H1 (cell line): Measurements from ENCODE around the gene HSH2D. TPM values are rescaled to one million over a fixed set of nuclear protein-coding genes. Genes with fewer than 3 reads are reported as not detected.

ENCODE experiments used
- CTCF ChIA-PET: fragments of 300-600 bp; sonication (Branson Sonifier 250); formaldehyde crosslinking; loops from one replicate; lab custom pipeline; 2021; ENCODE audit not compliant: partially characterized antibody; lab: Charles Lee
- POLR2A ChIA-PET: fragments of 300-600 bp; sonication (Branson Sonifier 250); formaldehyde crosslinking; loops from one replicate; lab custom pipeline; 2021; ENCODE audit warnings: inconsistent platforms; ENCODE audit not compliant: partially characterized antibody; lab: Charles Lee
- DNase-seq, 2 experiments: peaks; one replicate each; pipeline versions ENCODE4 v3.0.0 to v3.0.0-alpha.2; 2010 to 2022; ENCODE audit warnings: low spot score in 2 of 2, low read depth in 1 of 2, mixed read lengths in 1 of 2
- FAIRE-seq: peaks from 2 replicates; lab custom pipeline; 2011; peaks lifted over from hg19 to GRCh38; lab: Jason Lieb, UNC
- H2AFZ ChIP-seq: 2 replicates; pipeline ENCODE4 v1.8.1; 2012; ENCODE audit warnings: low read length, inconsistent platforms
- H2AK5ac ChIP-seq: 2 replicates; pipeline ENCODE4 v1.6.1; 2013; ENCODE audit warnings: low read depth, low read length
- H2BK120ac ChIP-seq: replicated peaks from 2 replicates; pipeline ENCODE3; 2013; ENCODE audit warnings: low read depth, low read length, inconsistent platforms
- H2BK12ac ChIP-seq: 2 replicates; pipeline ENCODE4 v1.6.1; 2013; ENCODE audit warnings: low read depth, low read length
- H2BK15ac ChIP-seq: 2 replicates; pipeline ENCODE4 v1.6.1; 2013; ENCODE audit warnings: low read length
- H2BK20ac ChIP-seq: 2 replicates; pipeline ENCODE4 v1.6.1; 2013; ENCODE audit warnings: low read length
- H2BK5ac ChIP-seq: 2 replicates; pipeline ENCODE4 v1.6.1; 2013; ENCODE audit warnings: low read depth, low read length
- H3K14ac ChIP-seq: 2 replicates; pipeline ENCODE4 v1.6.1; 2013; ENCODE audit warnings: inconsistent platforms; ENCODE audit not compliant: insufficient read length
- H3K18ac ChIP-seq: 2 replicates; pipeline ENCODE4 v1.6.1; 2013; ENCODE audit warnings: low read length; ENCODE audit errors: extremely low read depth
- H3K23ac ChIP-seq: 2 replicates; pipeline ENCODE4 v1.6.1; 2013; ENCODE audit warnings: inconsistent platforms; ENCODE audit not compliant: insufficient read length
- H3K23me2 ChIP-seq: 2 replicates; pipeline ENCODE4 v1.6.1; 2013; ENCODE audit warnings: low read depth, low read length
- H3K27ac ChIP-seq: 2 replicates; pipeline ENCODE4 v1.6.1; 2011; ENCODE audit warnings: low read depth, low read length, inconsistent platforms
- H3K27me3 ChIP-seq, 4 experiments: replicated peaks in 1 of 4; 1 replicate in 1 of 4; 2 replicates in 3 of 4; pipeline versions ENCODE4 v1.6.1 to v1.8.1; 2011 to 2013; ENCODE audit warnings: low read length in 3 of 4, mild to moderate bottlenecking in 3 of 4, inconsistent platforms in 2 of 4, mixed read lengths in 2 of 4, moderate library complexity in 1 of 4; ENCODE audit not compliant: control insufficient read depth in 3 of 4, insufficient read depth in 3 of 4; ENCODE audit errors: extremely low read depth in 1 of 4
- H3K36me3 ChIP-seq, 4 experiments: 2 replicates each; pipeline versions ENCODE4 v1.6.1 to v1.8.1; 2011 to 2013; ENCODE audit warnings: mild to moderate bottlenecking in 4 of 4, low read length in 3 of 4, moderate library complexity in 2 of 4, control low read depth in 1 of 4, inconsistent platforms in 1 of 4; ENCODE audit not compliant: insufficient read depth in 4 of 4, control insufficient read depth in 2 of 4
- H3K4ac ChIP-seq: replicated peaks from 2 replicates; pipeline ENCODE3; 2013; ENCODE audit warnings: low read length, low read depth, mixed read lengths, inconsistent platforms; ENCODE audit not compliant: insufficient read length
- H3K4me1 ChIP-seq, 4 experiments: replicated peaks in 1 of 4; 1 replicate in 1 of 4; 2 replicates in 3 of 4; pipeline versions ENCODE4 v1.6.1 to v1.8.1; 2011 to 2013; ENCODE audit warnings: low read length in 3 of 4, inconsistent platforms in 2 of 4, mixed read lengths in 1 of 4; ENCODE audit not compliant: insufficient read depth in 4 of 4, control insufficient read depth in 3 of 4
- H3K4me2 ChIP-seq, 2 experiments: 2 replicates each; pipeline versions ENCODE4 v1.6.1 to v1.8.1; 2011 to 2013; ENCODE audit warnings: low read depth in 2 of 2, low read length in 2 of 2, control low read depth in 1 of 2, inconsistent platforms in 1 of 2, mild to moderate bottlenecking in 1 of 2; ENCODE audit not compliant: insufficient read depth in 1 of 2
- H3K4me3 ChIP-seq, 4 experiments: fragments of 200-600, 300-600 bp in 1 of 4; sonication (generic), shearing (Covaris generic), sonication (Bioruptor Twin) in 1 of 4; 2 replicates each; pipeline versions ENCODE4 v1.5.1 to v1.8.1; 2011 to 2016; ENCODE audit warnings: low read length in 4 of 4, low read depth in 3 of 4, control low read depth in 2 of 4, inconsistent platforms in 2 of 4, mild to moderate bottlenecking in 2 of 4, mixed read lengths in 1 of 4, moderate library complexity in 1 of 4; ENCODE audit not compliant: insufficient read depth in 2 of 4; ENCODE audit errors: extremely low read depth in 1 of 4
- H3K56ac ChIP-seq: replicated peaks from 2 replicates; pipeline ENCODE3; 2013; ENCODE audit warnings: low read depth, mild to moderate bottlenecking, mixed read lengths, low read length, inconsistent platforms; ENCODE audit not compliant: insufficient read length
- H3K79me1 ChIP-seq: 2 replicates; pipeline ENCODE4 v1.6.1; 2013; ENCODE audit warnings: low read depth, low read length, control low read depth
- H3K79me2 ChIP-seq, 2 experiments: 2 replicates each; pipeline versions ENCODE4 v1.6.1 to v1.8.1; 2012 to 2013; ENCODE audit warnings: low read length in 2 of 2, mild to moderate bottlenecking in 2 of 2, inconsistent platforms in 1 of 2; ENCODE audit not compliant: insufficient read depth in 2 of 2, control insufficient read depth in 1 of 2
- H3K9ac ChIP-seq, 4 experiments: replicated peaks in 1 of 4; 1 replicate in 1 of 4; 2 replicates in 3 of 4; pipeline versions ENCODE4 v1.6.1 to v1.8.1; 2011 to 2013; ENCODE audit warnings: low read depth in 3 of 4, low read length in 3 of 4, control low read depth in 2 of 4, mild to moderate bottlenecking in 2 of 4, moderate library complexity in 2 of 4, inconsistent platforms in 1 of 4; ENCODE audit errors: extremely low read depth in 1 of 4
- H3K9me3 ChIP-seq, 2 experiments: 2 replicates each; pipeline versions ENCODE4 v1.6.1 to v1.8.1; 2012 to 2013; ENCODE audit warnings: mild to moderate bottlenecking in 2 of 2, moderate library complexity in 2 of 2, control low read depth in 1 of 2, inconsistent platforms in 1 of 2, low read depth in 1 of 2, low read length in 1 of 2, mixed read lengths in 1 of 2; ENCODE audit not compliant: insufficient read depth in 2 of 2
- H4K20me1 ChIP-seq, 2 experiments: replicated peaks in 1 of 2; 2 replicates each; pipeline versions ENCODE3 to v1.8.1; 2011 to 2013; ENCODE audit warnings: inconsistent platforms in 2 of 2, low read length in 2 of 2, mild to moderate bottlenecking in 1 of 2; ENCODE audit not compliant: insufficient read depth in 2 of 2, control insufficient read depth in 1 of 2
- H4K5ac ChIP-seq: 2 replicates; pipeline ENCODE4 v1.6.1; 2013; ENCODE audit warnings: low read length, low read depth, mixed read lengths, inconsistent platforms; ENCODE audit not compliant: insufficient read length
- H4K8ac ChIP-seq: 2 replicates; pipeline ENCODE4 v1.8.0; 2013; ENCODE audit warnings: mild to moderate bottlenecking, moderate library complexity, low read length, inconsistent platforms; ENCODE audit not compliant: insufficient read depth; ENCODE audit errors: extremely low read depth
- H4K91ac ChIP-seq: replicated peaks from 2 replicates; pipeline ENCODE3; 2013; ENCODE audit warnings: low read length, mixed read lengths, inconsistent platforms; ENCODE audit not compliant: insufficient read length
- EP300 ChIP-seq, 2 experiments: IDR thresholded peaks; 1 replicate in 1 of 2; 2 replicates in 1 of 2; pipeline ENCODE4 v1.6.1; 2011 to 2012; ENCODE audit warnings: low read depth in 2 of 2, low read length in 2 of 2, mild to moderate bottlenecking in 2 of 2, borderline replicate concordance in 1 of 2, inconsistent platforms in 1 of 2, moderate library complexity in 1 of 2
- JUN ChIP-seq: IDR thresholded peaks from 2 replicates; pipeline ENCODE4 v1.6.1; 2011; ENCODE audit warnings: low read depth, mild to moderate bottlenecking, improper control_type of control experiment, low read length
- KDM1A ChIP-seq: fragments of 200-600, 300-600 bp; sonication (generic); IDR thresholded peaks from 2 replicates; pipeline ENCODE4 v1.7.1; 2016; ENCODE audit warnings: mild to moderate bottlenecking, low read length, borderline replicate concordance
- WGBS, 2 experiments: shearing (Covaris generic) in 1 of 2; methylation state at CpG; one replicate each; pipeline versions ENCODE4 v1.1.6 to v1.1.7; 2013 to 2015; ENCODE audit warnings: low lambda C conversion rate in 2 of 2, mixed read lengths in 2 of 2, inconsistent platforms in 1 of 2, low coverage in 1 of 2, missing lambda C conversion rate in 1 of 2; ENCODE audit not compliant: insufficient replicate concordance in 2 of 2, insufficient coverage in 1 of 2, insufficient read length in 1 of 2; ENCODE audit errors: extremely low coverage in 1 of 2, missing lambda C conversion rate in 1 of 2; 5-methylcytosine and 5-hydroxymethylcytosine counted together
- polyA plus RNA-seq, 7 experiments: library from polyadenylated mRNA; depleted of rRNA in 3 of 7; stranded (reverse) in 5 of 7; unstranded in 2 of 7; fragments of >200 nt in 5 of 7; fragments of 200-250 nt in 2 of 7; gene quantifications; 1 replicate in 5 of 7; 2 replicates in 1 of 7; 4 replicates in 1 of 7; pipeline versions ENCODE4 v1.2.1 to v1.2.3, GENCODE V29; 2011 to 2013; ENCODE audit warnings: missing spikeins in 2 of 7, mixed read lengths in 2 of 7
- total RNA-seq: library from RNA; stranded (reverse); fragmentation: NEBNext Ultra II Directional; extraction: Animal tissue kit (Norgen Biotek cat#: 25700); gene quantifications from 2 replicates; pipeline ENCODE4 v1.2.1, GENCODE V29; 2021

The HSH2D gene
- total and polyA plus RNA-seq, 2 of the 8 experiments (the other 6 are each of a cell fraction or from before 2014, with no cell fraction given): 0.67 to 1.6 TPM

DNA sequence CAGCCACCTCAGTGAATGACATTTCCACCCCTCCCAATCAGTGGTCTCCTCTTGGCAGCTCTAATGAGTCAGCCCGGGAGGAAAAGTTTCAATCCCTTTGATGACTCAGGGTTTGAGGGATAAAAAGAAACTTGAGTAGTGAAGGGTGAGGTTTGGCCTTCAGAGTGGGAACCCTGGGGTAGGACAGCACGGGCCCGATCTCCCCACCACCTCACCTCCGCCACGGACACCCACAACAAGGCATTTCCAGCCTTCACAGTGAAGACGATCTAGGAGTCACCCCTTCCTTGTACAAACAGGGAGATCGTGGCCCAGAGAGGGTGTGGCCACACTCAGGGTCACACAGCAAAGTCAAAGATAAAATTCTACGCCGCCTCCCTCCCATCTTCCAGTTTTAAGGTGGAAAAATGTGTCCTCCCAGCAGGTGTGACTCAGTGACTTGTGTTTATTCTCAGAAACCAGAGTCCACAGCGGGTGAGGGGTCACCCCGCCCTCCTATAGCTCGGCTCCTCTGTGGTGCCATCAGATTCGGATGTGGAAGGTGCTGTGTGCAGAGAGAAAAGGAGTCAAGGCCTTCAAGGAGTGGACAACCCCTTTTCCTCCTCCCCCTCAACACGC is 17.6 kb downstream of the HSH2D start:
- Histone ChIP-seq H3K18ac (no peak overlapping the region), H3K23me2 (no peaks in the 10 kb centered on the region), H3K27me3 (no peaks in the 10 kb centered on the region), H2AFZ (no peak overlapping the region), H4K20me1 (no peaks in the 10 kb centered on the region), H3K4me2 (no peak overlapping the region), H3K4me1 (no peaks in the 10 kb centered on the region), H2AK5ac (no peak overlapping the region), H4K91ac (no peak overlapping the region), H3K23ac (no peak overlapping the region), H2BK12ac (no peak overlapping the region), H2BK15ac (no peak overlapping the region), H3K14ac (no peak overlapping the region), H3K9me3 (no peaks in the 10 kb centered on the region), H2BK20ac (no peak overlapping the region), H3K4me3 (no peak overlapping the region), H3K4ac (no peak overlapping the region), H3K36me3 (no peaks in the 10 kb centered on the region), H4K5ac (no peak overlapping the region), H3K79me1 (no peaks in the 10 kb centered on the region), H2BK120ac (no peak overlapping the region), H3K27ac (no peak overlapping the region), H4K8ac (peak overlapping the region; percentile 8; the same call in 1 of the 2 replicates), H2BK5ac (no peak overlapping the region), H3K79me2 (no peaks in the 10 kb centered on the region), H3K56ac (no peak overlapping the region), H3K9ac (no peak overlapping the region)
- 79% methylated on average over 14 of the region's 14 CpGs; no CpG with 5 or more reads in 1 of the 2 experiments for WGBS, 2 experiments
- TF ChIP-seq EP300 (IDR thresholded peaks at IDR 0.05; ENCODE audit: borderline replicate concordance in 1 of 2, low read depth in 2 of 2, low read length in 2 of 2) (no peak), JUN (no peak), KDM1A (peak; percentile 14; the same call in 1 of the 2 replicates)
- FAIRE-seq (no peak), DNase-seq (no peak)
- ChIA-PET CTCF (interaction anchor here (1.7 kb wide), 1 partner anchor 120 kb away, joined by 7 read pairs; no protein-coding TSS in a partner anchor), POLR2A (interaction anchor here (1.2 to 1.4 kb wide), 2 partner anchors 16 to 25 kb away, joined by 3 to 5 read pairs; no protein-coding TSS in a partner anchor)
